22Rv1 (cell line): ENCODE results near the gene TRAF3.

Experiments
- H3K27ac ChIP-seq: fragments of 450-650 bp; 2 replicates; pipeline ENCODE4 v1.5.1; 2017
- CTCF ChIP-seq: fragments of 450-650 bp; IDR thresholded peaks from 2 replicates; pipeline ENCODE4 v1.5.1; 2017; ENCODE audit warnings: mild to moderate bottlenecking
- ZFX ChIP-seq: fragments of 450-650 bp; IDR thresholded peaks from 2 replicates; pipeline ENCODE4 v1.6.1; 2017; ENCODE audit warnings: antibody characterized with exemption, borderline replicate concordance

TRAF3 gene

GRCh38 chr14:102732924-102733323 lies 44.3 kb upstream of the TRAF3 start:
- TF ChIP-seq ZFX (no peak), CTCF (no peak)
- H3K27ac ChIP-seq, result no peak overlapping the region

GRCh38 chr14:102733326-102733725 lies 43.9 kb upstream of the TRAF3 start:
- TF ChIP-seq ZFX, result no peak
- no peak for TF ChIP-seq CTCF
- no peak overlapping the region for H3K27ac ChIP-seq

- H3K27ac ChIP-seq, result no peak overlapping the region
- TF ChIP-seq ZFX, result no peak
- no peak for TF ChIP-seq CTCF
Measured at GRCh38 chr14:102734436-102734835, 42.8 kb upstream of the TRAF3 start.

GRCh38 chr14:102736956-102737355 lies 40.3 kb upstream of the TRAF3 start:
- H3K27ac ChIP-seq, result no peak overlapping the region
- no peak for TF ChIP-seq CTCF
- TF ChIP-seq ZFX, result no peak

DNA sequence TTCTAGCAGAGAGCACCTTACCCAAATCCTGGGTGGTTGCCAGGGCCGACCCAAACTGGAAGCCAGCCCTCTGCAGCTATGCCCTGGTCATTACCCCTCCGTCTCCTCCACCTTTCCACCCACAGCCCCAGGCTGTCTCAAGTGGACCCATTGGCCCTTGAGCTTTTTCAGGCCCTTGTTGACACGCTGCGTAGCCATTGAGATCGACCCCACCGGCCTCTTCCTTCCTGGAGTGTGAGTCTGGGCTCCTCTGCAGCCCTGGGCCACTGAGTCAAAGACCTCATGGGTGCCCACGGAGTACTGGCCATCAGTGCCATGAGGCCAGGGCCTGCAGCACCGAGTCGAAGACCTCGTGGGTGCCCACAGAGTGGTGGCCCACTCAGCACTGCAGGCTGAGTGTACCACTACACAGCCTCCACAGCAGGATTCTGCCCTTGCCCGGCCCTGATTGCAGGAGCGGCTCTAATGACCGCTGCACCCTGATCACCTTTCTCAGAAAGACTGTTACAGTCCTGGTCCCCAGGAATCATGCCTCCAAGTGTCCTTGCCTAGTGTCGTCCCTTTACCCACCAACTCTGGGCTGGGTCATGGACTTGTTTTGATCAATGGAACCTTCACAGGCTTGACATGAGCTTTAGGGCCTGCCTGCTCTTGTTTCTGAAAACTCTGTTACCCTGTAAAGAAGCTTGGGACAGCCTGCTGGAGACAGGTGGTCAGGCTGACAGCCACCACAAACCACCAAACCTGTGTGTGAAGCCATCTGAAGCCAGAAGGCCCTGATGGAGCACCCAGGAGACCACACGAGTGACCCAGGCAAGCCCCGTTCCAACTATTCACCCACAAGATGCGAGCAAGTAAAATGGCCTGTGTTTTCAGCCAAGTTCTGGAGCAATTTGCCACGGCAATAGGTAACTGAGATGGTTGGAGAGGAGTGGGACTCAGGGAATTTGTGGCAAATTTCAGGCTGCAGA lies 39.6 kb upstream of the TRAF3 start:
- no peak for TF ChIP-seq ZFX
- H3K27ac ChIP-seq, result no peak overlapping the region

DNA sequence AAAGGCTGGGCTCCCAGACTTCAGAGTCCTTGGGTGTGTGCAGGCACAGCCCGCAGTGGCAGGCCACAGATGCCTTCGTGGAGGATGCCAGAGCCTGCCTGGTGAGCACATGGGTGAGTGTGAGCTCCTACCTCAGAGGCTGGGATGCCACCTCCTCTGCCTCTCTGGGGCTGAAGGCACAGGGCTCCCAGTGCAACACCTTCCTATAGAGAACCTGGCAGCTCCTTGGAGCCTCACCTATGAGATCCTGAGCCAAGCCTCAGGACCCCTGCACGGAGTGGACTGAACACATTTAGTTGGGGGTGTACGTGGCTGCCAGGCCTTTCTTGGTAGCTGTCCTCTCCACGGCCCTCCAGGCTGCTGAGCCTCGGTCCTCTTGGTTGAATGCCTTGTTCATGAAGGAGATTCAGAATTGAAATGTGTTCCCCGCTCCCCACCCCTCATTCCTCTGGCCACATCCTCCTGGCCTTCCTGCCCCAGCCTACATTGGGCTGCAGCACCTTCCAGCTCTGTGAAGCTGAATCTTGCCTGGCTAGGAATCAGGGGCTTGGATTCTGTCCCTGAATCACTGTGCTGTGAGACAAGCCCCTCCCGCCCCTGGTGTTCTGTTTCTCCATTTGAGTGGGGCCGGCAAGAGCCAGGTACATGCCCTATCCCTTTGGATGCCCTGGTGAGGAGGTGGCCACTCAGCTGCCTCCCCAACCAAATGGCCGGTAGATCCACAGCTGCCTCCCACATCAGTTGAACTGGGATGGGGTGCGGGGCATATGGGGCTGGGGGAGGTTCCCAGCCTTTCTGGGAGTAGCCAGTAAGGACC lies 38.7 kb upstream of the TRAF3 start:
- TF ChIP-seq CTCF (no peak), ZFX (no peak)
- H3K27ac ChIP-seq, result no peak overlapping the region

DNA sequence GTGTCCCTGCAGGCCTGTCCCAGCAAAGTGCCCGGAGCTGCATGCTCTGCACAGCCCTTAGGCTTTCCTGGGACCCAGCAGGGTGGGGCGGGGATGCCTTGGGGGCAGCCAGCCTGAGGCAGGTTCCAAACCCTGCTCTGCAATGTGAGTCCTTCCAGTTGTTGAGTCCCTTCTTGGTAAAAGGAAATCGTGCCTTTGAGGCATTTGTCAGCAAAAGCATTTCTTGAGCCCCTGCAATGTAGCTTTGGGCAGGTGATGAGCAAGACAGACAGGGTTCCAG lies 38.1 kb upstream of the TRAF3 start:
- TF ChIP-seq ZFX, result no peak
- TF ChIP-seq CTCF, result no peak
- H3K27ac ChIP-seq, result no peak overlapping the region
